IPS DF 6.9 (cell line): Measurements from ENCODE around the gene BCR.

Experiments
- DNase-seq: peaks from one replicate; pipeline ENCODE4 v3.0.0-alpha.2; 2013; ENCODE audit warnings: low read depth, low spot score
- H3K27ac ChIP-seq: one replicate; pipeline ENCODE4 v1.5.1; 2013; ENCODE audit warnings: low read length, control low read depth
- H3K27me3 ChIP-seq: 2 replicates; pipeline ENCODE4 v1.6.1; 2013; ENCODE audit warnings: mild to moderate bottlenecking, low read length; ENCODE audit not compliant: control insufficient read depth, insufficient read depth
- H3K36me3 ChIP-seq: 2 replicates; pipeline ENCODE4 v1.6.1; 2013; ENCODE audit warnings: low read length; ENCODE audit not compliant: control insufficient read depth, insufficient read depth
- H3K4me1 ChIP-seq: 2 replicates; pipeline ENCODE4 v1.6.1; 2013; ENCODE audit warnings: low read length; ENCODE audit not compliant: control insufficient read depth, insufficient read depth
- H3K4me3 ChIP-seq: 2 replicates; pipeline ENCODE4 v1.5.1; 2013; ENCODE audit warnings: mild to moderate bottlenecking, low read length
- H3K9me3 ChIP-seq: 2 replicates; pipeline ENCODE4 v1.6.1; 2013; ENCODE audit warnings: low read length, inconsistent platforms; ENCODE audit not compliant: control insufficient read depth, insufficient read depth
- WGBS: extraction: QIAGEN DNeasy Blood & Tissue Kit; methylation state at CpG from one replicate; pipeline ENCODE4 v1.1.7; 2013; ENCODE audit warnings: mixed read lengths, missing lambda C conversion rate; ENCODE audit not compliant: insufficient read length, insufficient coverage; 5-methylcytosine and 5-hydroxymethylcytosine counted together

Gene BCR

DNA sequence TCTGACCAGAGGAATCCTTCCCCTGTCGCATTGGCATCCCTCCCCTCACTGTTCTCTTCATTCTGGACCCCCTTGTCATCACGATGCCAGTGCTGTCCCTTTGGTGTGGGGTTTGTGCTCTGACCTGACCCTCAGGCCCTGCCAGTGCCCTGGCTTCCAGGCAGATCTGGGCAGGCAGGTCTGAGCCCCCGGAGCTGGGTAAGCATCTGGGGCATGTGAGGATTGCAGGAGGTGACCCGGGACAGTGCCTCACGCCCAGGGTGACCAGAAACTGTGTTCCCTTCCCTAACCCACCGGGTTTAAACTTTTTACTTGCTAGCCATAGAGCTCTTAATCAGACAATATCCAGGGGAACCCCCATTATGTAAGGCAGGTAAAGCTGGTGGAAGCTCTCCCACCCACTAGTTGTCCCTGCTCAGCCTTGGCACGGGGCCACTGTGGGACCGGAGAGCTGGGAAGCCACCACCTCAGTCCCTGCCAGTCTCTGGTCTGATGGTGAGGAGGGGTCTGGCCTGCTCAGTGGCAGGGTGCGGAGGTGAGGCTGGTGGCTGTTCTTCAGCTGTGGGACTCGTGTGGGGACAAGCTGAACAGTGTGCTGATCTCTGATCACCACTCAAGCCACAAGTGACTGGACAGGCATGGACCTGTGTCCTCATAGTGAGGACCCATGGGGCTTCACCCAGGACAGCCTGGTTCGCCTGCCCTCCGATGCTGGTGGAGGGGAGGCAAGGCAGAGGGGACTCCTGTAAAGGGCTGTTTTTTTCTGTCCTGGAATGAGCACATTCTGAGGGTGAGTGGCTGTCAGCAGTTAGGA, 38.0 kb downstream of the BCR start:
- H3K27me3 ChIP-seq = no peaks in the 10 kb centered on the region
- no peaks in the 10 kb centered on the region for H3K9me3 ChIP-seq
- no CpG with 5 or more reads among the region's 12 CpGs for WGBS
- no peak overlapping the region for H3K4me3 ChIP-seq
- H3K4me1 ChIP-seq = peaks cover 23% of the 10 kb centered on the region
- DNase-seq = no peak
- H3K27ac ChIP-seq = no peak overlapping the region
- peaks cover 3% of the 10 kb centered on the region; the same call in 1 of the 2 replicates for H3K36me3 ChIP-seq

DNA sequence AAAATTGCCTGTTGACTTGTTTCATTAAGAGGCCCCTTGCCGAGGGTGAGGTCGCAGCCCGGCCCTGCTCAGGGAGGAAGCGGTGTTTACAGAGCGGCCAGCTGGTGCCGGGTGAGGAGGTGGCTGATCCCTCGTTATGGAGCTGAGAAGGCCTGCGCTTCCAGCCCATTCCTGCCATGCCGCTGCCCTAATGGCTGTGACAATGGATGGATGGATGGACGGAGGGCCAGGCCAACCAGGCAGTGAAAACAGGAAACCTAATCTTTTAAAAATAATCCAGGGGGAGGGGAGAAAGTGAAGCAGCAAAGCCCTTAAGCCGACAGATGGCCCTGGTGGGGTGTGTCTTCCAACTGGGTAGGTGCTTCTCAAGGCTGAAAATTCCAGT, 38.5 kb downstream of the BCR start:
- peaks cover 28% of the 10 kb centered on the region for H3K4me1 ChIP-seq
- no peak overlapping the region for H3K4me3 ChIP-seq
- H3K27ac ChIP-seq = no peak overlapping the region
- H3K36me3 ChIP-seq = peaks cover 3% of the 10 kb centered on the region; the same call in 1 of the 2 replicates
- WGBS = no CpG with 5 or more reads among the region's 11 CpGs
- H3K9me3 ChIP-seq = no peaks in the 10 kb centered on the region
- H3K27me3 ChIP-seq = no peaks in the 10 kb centered on the region
- no peak for DNase-seq

DNA sequence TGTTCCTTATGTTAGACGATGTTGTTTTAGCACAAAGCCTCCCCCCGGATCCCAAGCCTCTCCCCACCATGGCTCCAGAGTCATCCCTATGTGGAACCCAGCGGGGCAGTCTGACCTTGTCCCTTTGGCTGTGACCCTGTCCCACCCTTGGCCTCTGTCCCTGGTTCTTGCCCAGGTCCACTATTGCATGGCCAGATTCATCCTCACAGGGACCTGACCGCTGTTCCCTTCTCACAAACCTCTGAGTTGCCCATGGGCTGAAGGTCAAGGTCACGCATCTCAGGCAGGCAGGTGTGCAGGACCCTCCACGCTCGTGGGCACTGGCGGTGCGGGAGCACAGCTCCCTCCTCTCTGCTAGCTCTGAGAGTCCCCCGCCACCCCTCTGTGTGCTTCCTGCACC, 39.0 kb downstream of the BCR start:
- DNase-seq = no peak
- H3K4me1 ChIP-seq = peaks cover 28% of the 10 kb centered on the region
- WGBS = no CpG with 5 or more reads among the region's 10 CpGs
- H3K9me3 ChIP-seq = no peaks in the 10 kb centered on the region
- H3K27ac ChIP-seq = no peak overlapping the region
- no peak overlapping the region for H3K4me3 ChIP-seq
- peaks cover 3% of the 10 kb centered on the region; the same call in 1 of the 2 replicates for H3K36me3 ChIP-seq
- no peaks in the 10 kb centered on the region for H3K27me3 ChIP-seq

DNA sequence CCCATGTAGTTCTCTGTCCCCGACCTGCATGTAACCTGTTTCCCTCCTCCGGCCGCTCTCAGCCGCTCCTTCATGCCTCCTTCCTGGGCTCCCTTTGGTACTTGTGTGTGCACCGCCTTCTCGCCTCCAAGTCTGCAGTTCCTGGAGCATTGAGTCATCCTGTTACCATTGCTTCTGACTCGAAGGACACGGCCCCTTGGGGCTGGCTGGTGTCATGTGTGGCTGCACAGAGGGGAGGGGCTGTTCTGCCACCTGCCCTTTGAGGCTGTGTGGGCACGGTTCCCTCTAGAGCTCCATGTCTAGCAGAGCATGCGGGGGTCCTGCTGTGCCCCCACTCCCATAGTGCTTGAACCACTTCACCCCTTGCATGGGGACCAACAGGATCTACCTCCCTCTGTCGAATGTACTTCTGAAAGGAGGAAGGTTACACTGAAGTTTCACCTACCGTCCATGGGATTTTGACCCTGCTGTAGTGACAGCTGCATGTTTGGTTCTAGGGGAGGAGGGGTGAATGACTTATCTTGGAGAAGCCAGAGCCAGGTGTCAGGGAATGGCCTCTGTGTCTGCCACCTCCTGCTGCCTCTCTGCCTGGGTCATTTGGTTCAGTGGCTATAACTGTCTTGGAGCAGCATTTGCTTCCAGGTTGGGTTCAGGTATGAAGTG, 39.6 kb downstream of the BCR start:
- no CpG with 5 or more reads among the region's 12 CpGs for WGBS
- no peaks in the 10 kb centered on the region for H3K9me3 ChIP-seq
- DNase-seq = no peak
- H3K4me1 ChIP-seq = peaks cover 28% of the 10 kb centered on the region
- H3K27ac ChIP-seq = no peak overlapping the region
- H3K4me3 ChIP-seq = no peak overlapping the region
- peaks cover 3% of the 10 kb centered on the region; the same call in 1 of the 2 replicates for H3K36me3 ChIP-seq
- H3K27me3 ChIP-seq = no peaks in the 10 kb centered on the region

DNA sequence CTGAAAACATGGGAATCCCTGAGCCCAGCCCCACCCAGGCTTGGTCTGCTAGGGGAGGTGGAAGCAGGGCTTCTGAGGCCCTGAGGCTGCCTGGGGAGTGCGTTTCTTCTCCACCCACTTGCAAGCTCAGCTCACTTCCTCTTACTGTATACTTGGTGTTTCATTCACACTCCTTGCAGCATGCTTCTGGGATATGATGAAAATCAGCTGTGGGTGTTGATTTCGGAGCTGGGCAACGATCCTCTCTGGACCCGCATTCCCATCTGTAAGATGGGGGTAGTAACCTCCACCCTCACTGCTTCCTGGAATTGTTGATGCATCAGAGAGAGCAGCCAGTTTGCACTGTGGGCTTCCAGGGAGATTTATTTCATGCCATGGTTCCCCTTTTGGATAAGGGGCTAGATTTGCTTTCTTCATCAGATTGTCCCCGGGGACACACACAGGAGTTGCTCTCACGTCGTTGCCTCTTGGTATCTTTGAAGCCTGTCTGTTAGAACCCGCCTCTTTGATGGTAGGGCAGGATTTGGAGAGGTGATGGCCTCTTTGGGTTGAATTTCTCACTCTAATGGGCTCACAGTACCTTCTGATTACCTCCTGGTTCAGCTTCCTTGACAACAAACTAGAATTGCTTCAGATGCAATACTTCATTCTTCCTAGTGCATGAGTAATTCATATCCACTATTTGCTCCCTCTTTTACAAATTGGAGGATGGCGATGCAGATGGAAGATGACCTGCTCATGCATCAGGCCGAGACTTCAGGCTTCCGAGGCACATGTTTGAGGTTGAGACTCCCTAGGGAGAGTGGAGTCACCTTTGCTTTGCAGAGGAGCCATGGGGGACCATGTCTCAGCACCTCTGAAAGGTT, 40.4 kb downstream of the BCR start:
- Histone ChIP-seq H3K9me3 (no peaks in the 10 kb centered on the region), H3K4me1 (peaks cover 32% of the 10 kb centered on the region), H3K36me3 (peaks cover 3% of the 10 kb centered on the region; the same call in 1 of the 2 replicates), H3K27me3 (no peaks in the 10 kb centered on the region), H3K4me3 (no peak overlapping the region), H3K27ac (no peak overlapping the region)
- DNase-seq = no peak
- no CpG with 5 or more reads among the region's 11 CpGs for WGBS

DNA sequence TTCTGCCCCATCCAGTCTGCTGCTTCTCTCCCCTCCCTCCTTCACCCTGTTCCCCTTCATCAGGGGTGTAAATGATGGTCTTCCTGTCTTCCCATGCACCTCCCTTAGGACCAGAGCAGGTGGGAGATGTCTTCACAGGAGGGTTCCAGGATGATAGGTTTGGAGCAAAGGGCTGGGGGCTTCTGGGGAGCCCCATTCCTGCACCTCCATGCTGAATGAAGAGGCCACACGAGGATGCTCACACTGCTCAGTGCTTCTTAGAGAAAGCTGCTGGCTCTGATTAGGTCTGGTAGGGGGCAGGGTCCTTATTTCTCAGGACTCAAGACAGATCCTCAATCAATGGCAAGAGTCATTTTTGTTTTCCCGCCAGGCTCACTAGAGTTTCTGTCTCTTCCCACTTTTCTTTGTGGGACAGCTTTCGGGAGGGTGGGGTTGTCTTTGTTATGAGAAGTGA, 41.1 kb downstream of the BCR start:
- Histone ChIP-seq H3K27me3 (no peaks in the 10 kb centered on the region), H3K9me3 (no peaks in the 10 kb centered on the region), H3K27ac (no peak overlapping the region), H3K36me3 (peaks cover 3% of the 10 kb centered on the region; the same call in 1 of the 2 replicates), H3K4me1 (peaks cover 32% of the 10 kb centered on the region), H3K4me3 (no peak overlapping the region)
- no CpG with 5 or more reads among the region's 3 CpGs for WGBS
- no peak for DNase-seq

DNA sequence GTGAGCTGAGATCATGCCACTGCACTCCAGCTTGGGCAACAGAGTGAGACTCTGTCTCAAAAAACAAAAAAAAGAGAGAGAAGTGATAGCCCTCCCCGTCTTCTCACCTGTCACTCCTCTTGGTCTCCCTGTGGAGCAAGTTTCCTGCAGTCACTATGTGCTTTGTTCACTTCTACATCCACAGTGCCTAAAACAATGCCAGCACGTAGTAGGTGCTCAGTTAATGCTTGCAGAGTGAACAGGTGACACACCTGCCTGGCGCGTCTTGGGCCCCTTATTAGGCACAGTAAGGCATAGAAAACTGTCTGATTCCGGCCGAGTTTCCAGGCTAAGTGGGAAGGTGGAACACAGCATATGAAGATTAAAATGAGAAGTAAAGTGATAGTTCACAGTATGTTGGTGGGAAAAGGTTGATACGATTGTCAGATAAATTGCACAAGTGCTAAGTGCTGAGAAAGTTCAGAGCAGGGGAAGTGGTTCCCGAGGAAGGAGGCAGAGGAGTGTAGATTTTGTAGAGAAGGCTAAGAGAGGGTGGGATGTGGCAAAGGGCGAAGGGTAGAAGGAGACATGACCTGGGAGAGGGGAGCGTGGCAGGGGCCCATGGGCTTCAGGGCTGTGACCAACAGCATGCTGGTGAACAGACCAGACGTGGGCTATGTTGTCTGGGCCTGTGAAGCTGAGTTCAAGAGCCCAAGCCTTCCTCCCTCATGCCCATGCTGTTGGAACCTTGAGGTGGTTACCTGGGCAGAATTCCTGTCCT, 41.9 kb downstream of the BCR start:
- peaks cover 3% of the 10 kb centered on the region; the same call in 1 of the 2 replicates for H3K36me3 ChIP-seq
- H3K9me3 ChIP-seq = no peaks in the 10 kb centered on the region
- H3K4me1 ChIP-seq = peaks cover 30% of the 10 kb centered on the region
- no peak overlapping the region for H3K27ac ChIP-seq
- DNase-seq = no peak
- H3K27me3 ChIP-seq = no peaks in the 10 kb centered on the region
- WGBS = 100% methylated on average over 1 of the region's 11 CpGs
- no peak overlapping the region for H3K4me3 ChIP-seq

DNA sequence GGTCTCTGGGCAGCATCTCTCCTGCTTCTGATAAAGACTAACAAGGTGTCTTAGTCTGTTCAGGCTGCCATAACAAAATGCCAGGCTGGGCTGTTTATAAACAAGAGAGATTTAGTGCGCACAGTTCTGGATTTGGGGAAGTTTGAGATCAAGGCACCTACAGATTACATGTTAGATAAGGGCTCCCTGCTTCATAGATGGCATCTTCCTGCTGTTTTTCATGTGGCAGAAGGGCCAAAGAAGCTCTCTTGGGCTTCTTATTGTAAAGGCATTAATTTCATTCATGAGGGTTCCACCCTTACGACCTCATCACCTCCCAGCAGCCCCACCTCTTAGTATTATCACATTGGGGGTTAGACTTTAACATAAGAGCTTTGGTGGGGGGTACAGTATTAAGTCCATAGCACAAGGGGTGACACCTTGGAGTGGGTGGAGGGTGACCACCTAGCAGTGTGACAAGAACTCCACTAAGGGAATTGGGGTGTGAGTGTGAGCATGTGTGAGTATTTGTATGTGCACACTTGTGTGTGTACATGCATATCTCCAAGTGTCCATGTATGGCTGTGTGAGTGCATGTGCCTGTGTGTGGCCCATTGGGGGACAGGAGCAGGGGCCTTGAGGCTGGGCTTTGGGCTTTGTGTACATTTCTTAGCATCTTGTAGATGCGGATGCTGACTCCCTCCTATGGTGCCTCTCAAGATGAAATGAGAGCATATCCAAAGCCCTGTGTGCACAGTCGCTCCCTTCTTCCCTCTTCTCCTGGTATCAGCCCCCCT, 42.7 kb downstream of the BCR start:
- Histone ChIP-seq H3K36me3 (peaks cover 3% of the 10 kb centered on the region; the same call in 1 of the 2 replicates), H3K27me3 (no peaks in the 10 kb centered on the region), H3K4me1 (peaks cover 27% of the 10 kb centered on the region), H3K9me3 (no peaks in the 10 kb centered on the region), H3K4me3 (no peak overlapping the region), H3K27ac (no peak overlapping the region)
- no peak for DNase-seq
- WGBS = no CpG with 5 or more reads among the region's 4 CpGs

DNA sequence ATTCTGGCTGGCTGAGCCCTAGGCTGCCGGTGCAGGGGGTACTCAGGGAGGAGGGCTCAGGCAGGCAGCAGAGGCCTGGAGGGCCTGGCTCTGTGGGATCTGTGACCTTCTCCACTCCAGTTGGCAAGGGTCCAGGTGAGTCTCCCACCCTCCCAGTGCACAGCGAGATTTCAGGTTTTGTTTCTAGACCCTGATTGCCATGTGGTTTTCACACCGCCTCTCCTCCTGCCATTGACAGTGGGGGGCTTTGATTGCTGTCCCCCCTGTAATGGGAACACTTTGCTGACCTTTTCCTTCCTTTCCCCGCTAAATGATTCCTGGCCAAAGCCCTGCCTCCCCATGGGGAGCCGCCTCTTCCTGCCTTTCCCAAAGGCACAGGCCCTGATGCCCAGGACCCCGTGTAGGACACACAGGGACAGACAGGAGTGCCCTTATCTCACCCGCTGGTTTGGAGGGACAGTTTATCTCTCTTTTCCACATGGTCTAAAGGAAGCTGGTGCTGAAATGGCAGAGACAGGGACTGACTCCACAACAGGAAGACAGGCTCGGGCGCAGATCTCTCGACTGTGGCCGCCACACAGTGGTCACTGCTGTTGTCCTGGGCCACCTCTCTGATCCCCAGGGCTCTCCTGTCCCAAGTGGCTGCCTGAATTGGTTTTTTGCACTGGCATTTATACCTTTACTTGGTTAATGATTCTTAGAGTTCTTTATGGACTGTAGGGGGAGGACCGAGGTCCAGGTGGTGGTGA, 43.4 kb downstream of the BCR start:
- H3K4me1 ChIP-seq = peaks cover 23% of the 10 kb centered on the region
- DNase-seq = no peak
- H3K36me3 ChIP-seq = no peaks in the 10 kb centered on the region
- H3K27me3 ChIP-seq = no peaks in the 10 kb centered on the region
- no CpG with 5 or more reads among the region's 12 CpGs for whole genome bisulfite sequencing
- no peaks in the 10 kb centered on the region for H3K9me3 ChIP-seq
- no peak overlapping the region for H3K27ac ChIP-seq
- H3K4me3 ChIP-seq = no peak overlapping the region
